Lung (tissue), 12 donors: Measurements from ENCODE around the gene SEMA6B. TPM values are rescaled to one million over a fixed set of nuclear protein-coding genes. Genes with fewer than 3 reads are reported as not detected.

Experiments used
- ATAC-seq: fragments of 200-7000 bp; cut with Tn5 transposase; one replicate; pipeline ENCODE4 v1.9.1; 2020; ENCODE audit warnings: moderate number of reproducible peaks; ENCODE audit not compliant: insufficient read depth, low FRiP score
- DNase-seq, 3 donors: peaks; one replicate each; pipeline ENCODE4 v3.0.0-alpha.2; 2013 to 2017
- H3K27ac ChIP-seq, 2 donors: one replicate each; pipeline ENCODE4 v1.5.1; 2013; ENCODE audit warnings: mild to moderate bottlenecking in 2 of 2, moderate library complexity in 2 of 2, control low read depth in 1 of 2, inconsistent platforms in 1 of 2, low read depth in 1 of 2, low read length in 1 of 2
- H3K27me3 ChIP-seq, 3 donors: one replicate each; pipeline ENCODE4 v1.5.1; 2013; ENCODE audit warnings: low read length in 2 of 3; ENCODE audit not compliant: control insufficient read depth in 3 of 3, insufficient read depth in 3 of 3
- H3K36me3 ChIP-seq, 4 donors: one replicate each; pipeline ENCODE4 v1.5.1; 2013; ENCODE audit warnings: low read length in 4 of 4, mild to moderate bottlenecking in 1 of 4, moderate library complexity in 1 of 4; ENCODE audit not compliant: control insufficient read depth in 4 of 4, insufficient read depth in 4 of 4
- H3K4me1 ChIP-seq, 5 donors: one replicate each; pipeline ENCODE4 v1.5.1; 2013; ENCODE audit warnings: low read length in 5 of 5, mild to moderate bottlenecking in 2 of 5, moderate library complexity in 1 of 5; ENCODE audit not compliant: control insufficient read depth in 5 of 5, insufficient read depth in 5 of 5
- H3K4me3 ChIP-seq: one replicate; pipeline ENCODE4 v1.5.1; 2013; ENCODE audit warnings: mild to moderate bottlenecking, control low read depth, moderate library complexity
- H3K9ac ChIP-seq, 2 donors: one replicate each; pipeline ENCODE4 v1.5.1; 2013; ENCODE audit warnings: low read length in 2 of 2, control low read depth in 1 of 2; ENCODE audit not compliant: insufficient read depth in 1 of 2
- H3K9me3 ChIP-seq, 4 donors: one replicate each; pipeline ENCODE4 v1.5.1; 2013; ENCODE audit warnings: low read length in 3 of 4, mild to moderate bottlenecking in 1 of 4, moderate library complexity in 1 of 4; ENCODE audit not compliant: control insufficient read depth in 4 of 4, insufficient read depth in 3 of 4
- WGBS, 2 donors: extraction: QIAGEN DNeasy Blood & Tissue Kit; methylation state at CpG; one replicate each; pipeline ENCODE4 v1.1.7; 2013; 5-methylcytosine and 5-hydroxymethylcytosine counted together
- polyA plus RNA-seq, 2 donors: library from polyadenylated mRNA; stranded (reverse); fragments of 200-250 nt; gene quantifications; one replicate each; pipeline ENCODE4 v1.2.1, GENCODE V29; 2013
- total RNA-seq, 2 donors: library from RNA; depleted of rRNA in 1 of 2; stranded (reverse); fragments of >200 nt in 1 of 2; gene quantifications; one replicate each; pipeline ENCODE4 v1.2.1, GENCODE V29; 2014 to 2021
- TF ChIP-seq, protein P1 (sequence below): IDR thresholded peaks from 2 replicates; pipeline ENCODE4 v1.5.1; 2012; ENCODE audit warnings: mild to moderate bottlenecking; ENCODE audit errors: control extremely low read depth, extremely low read depth
- donor health status: control.
- donor health status: control.
- donor health status: Bipolar disorder and iron deficiency.
- donor health status: healthy.
- donor health status: DM: yes; HTN: yes; CAD: no.

The SEMA6B gene
- total and polyA plus RNA-seq, 4 donors: 3.2 to 38.5 (median 20.1) TPM

DNA sequence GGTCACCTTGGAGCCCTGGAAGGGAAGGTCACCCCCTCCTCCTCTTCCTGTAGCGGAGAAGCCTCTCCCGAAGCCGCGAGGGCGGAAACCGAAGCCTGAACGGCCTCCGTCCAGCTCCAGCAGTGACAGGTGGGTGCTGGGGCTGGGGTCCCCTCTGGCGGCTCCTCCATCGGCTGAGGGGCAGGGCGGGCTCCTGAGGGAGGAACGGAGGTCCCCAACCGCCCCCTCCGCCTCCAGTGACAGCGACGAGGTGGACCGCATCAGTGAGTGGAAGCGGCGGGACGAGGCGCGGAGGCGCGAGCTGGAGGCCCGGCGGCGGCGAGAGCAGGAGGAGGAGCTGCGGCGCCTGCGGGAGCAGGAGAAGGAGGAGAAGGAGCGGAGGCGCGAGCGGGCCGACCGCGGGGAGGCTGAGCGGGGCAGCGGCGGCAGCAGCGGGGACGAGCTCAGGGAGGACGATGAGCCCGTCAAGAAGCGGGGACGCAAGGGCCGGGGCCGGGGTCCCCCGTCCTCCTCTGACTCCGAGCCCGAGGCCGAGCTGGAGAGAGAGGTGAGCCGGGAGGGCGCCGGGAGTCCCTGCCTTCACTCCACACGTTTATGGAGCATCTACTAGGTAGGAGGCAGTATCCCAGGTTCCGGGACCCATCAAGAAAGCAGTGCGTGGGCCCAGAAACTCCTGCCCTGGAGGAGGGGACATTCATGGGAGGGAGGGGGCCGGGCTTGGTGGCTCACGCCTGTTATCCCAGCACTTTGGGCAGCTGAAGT lies 65.4 kb downstream of the SEMA6B start:
- no peak overlapping the region for H3K9ac ChIP-seq
- ATAC-seq (no peak), DNase-seq (no peak)
- no peak overlapping the region for H3K4me3 ChIP-seq
- H3K9me3 ChIP-seq: peaks cover 0 to 5% (median 0%) of the 10 kb centered on the region in 4 donors
- H3K27me3 ChIP-seq: no peaks in the 10 kb centered on the region
- TF ChIP-seq, protein P1, sequence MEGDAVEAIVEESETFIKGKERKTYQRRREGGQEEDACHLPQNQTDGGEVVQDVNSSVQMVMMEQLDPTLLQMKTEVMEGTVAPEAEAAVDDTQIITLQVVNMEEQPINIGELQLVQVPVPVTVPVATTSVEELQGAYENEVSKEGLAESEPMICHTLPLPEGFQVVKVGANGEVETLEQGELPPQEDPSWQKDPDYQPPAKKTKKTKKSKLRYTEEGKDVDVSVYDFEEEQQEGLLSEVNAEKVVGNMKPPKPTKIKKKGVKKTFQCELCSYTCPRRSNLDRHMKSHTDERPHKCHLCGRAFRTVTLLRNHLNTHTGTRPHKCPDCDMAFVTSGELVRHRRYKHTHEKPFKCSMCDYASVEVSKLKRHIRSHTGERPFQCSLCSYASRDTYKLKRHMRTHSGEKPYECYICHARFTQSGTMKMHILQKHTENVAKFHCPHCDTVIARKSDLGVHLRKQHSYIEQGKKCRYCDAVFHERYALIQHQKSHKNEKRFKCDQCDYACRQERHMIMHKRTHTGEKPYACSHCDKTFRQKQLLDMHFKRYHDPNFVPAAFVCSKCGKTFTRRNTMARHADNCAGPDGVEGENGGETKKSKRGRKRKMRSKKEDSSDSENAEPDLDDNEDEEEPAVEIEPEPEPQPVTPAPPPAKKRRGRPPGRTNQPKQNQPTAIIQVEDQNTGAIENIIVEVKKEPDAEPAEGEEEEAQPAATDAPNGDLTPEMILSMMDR: no peak
- WGBS, 2 donors: 96 to 97% methylated on average over 58 to 61 of the region's 61 CpGs
- no peaks in the 10 kb centered on the region for H3K4me1 ChIP-seq
- H3K36me3 ChIP-seq: peaks cover 6 to 73% (median 25%) of the 10 kb centered on the region in 4 donors
- H3K27ac ChIP-seq: no peak overlapping the region

DNA sequence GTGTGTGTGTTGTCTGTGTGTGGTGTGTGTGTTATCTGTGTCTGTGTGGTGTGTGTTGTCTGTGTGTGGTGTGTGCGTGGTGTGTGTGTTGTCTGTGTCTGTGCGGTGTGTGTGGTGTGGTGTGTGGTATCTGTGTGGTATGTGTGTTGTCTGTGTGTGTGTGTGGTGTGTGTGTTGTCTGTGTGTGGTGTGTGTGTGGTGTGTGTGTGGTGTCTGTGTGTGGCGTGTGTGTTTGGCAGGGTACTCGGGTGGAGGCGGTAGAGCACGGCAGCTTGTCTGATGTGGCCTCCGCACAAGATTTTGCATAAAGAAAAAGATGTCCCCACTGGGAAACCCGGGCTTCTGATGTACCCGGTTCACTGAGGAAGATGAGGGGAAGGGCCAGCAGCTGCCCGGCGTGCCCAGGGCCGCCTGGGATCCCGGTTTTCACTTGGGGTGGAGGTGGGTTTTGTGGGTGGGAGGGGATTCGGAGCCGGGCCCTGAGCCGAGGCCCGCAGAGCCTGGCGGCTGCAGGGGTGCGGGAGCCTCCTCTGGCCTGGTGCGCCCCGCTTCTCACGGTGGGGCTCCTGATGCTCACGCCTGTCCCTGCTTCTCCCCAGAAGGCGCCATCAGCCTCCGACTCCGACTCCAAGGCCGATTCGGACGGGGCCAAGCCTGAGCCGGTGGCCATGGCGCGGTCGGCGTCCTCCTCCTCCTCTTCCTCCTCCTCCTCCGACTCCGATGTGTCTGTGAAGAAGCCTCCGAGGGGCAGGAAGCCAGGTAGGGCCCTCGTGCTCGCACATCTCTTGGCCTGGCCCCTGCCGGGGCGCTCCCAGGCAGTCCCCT lies 66.2 kb downstream of the SEMA6B start:
- H3K9ac ChIP-seq: no peak overlapping the region
- no peaks in the 10 kb centered on the region for H3K27me3 ChIP-seq
- H3K4me1 ChIP-seq: no peaks in the 10 kb centered on the region
- WGBS, 2 donors: 96 to 97% methylated on average over 32 to 41 of the region's 41 CpGs
- H3K27ac ChIP-seq: no peak overlapping the region
- TF ChIP-seq, protein P1: no peak
- no peak for ATAC-seq
- no peak overlapping the region for H3K4me3 ChIP-seq
- peaks cover 0 to 6% (median 0%) of the 10 kb centered on the region in 4 donors for H3K9me3 ChIP-seq
- no peak for DNase-seq
- peaks cover 6 to 71% (median 25%) of the 10 kb centered on the region in 4 donors for H3K36me3 ChIP-seq

Other genes starting within 250 kb of the SEMA6B start
- gene STAP2, start 220.9 kb downstream of the SEMA6B start, total RNA-seq: 10 to 100 TPM; 24.4 to 30.0 TPM
- gene STAP2, start 220.9 kb downstream of the SEMA6B start, polyA plus RNA-seq: 10 to 100 TPM; 24.6 to 32.6 TPM
- gene MPND, start 216.1 kb downstream of the SEMA6B start, total RNA-seq: 10 to 100 TPM in 1 of 2 donors, 1 to 10 TPM in 1; 9.1 to 30.5 TPM
- gene MPND, start 216.1 kb downstream of the SEMA6B start, polyA plus RNA-seq: 10 to 100 TPM; 18.7 to 32.3 TPM
- gene SH3GL1, start 159.1 kb downstream of the SEMA6B start, total RNA-seq: 10 to 100 TPM; 30.6 to 68.6 TPM
- gene SH3GL1, start 159.1 kb downstream of the SEMA6B start, polyA plus RNA-seq: 10 to 100 TPM; 53.1 to 65.4 TPM
- gene CHAF1A, start 157.0 kb downstream of the SEMA6B start, total RNA-seq: 10 to 100 TPM in 1 of 2 donors, 1 to 10 TPM in 1; 10.0 to 16.7 TPM
- 1 to 10 TPM; 6.8 to 7.4 TPM for gene CHAF1A, start 157.0 kb downstream of the SEMA6B start, polyA plus RNA-seq
- gene UBXN6, start 101.9 kb downstream of the SEMA6B start, total RNA-seq: 100 to 1,000 TPM in 1 of 2 donors, 10 to 100 TPM in 1; 74.4 to 113 TPM
- gene UBXN6, start 101.9 kb downstream of the SEMA6B start, polyA plus RNA-seq: 100 to 1,000 TPM in 1 of 2 donors, 10 to 100 TPM in 1; 83.6 to 128 TPM
- 10 to 100 TPM; 36.5 to 36.9 TPM for gene HDGFL2, start 87.4 kb downstream of the SEMA6B start, total RNA-seq
- gene HDGFL2, start 87.4 kb downstream of the SEMA6B start, polyA plus RNA-seq: 10 to 100 TPM; 40.6 to 47.0 TPM
- 1 to 10 TPM in 1 of 2 donors, under 1 TPM in 1; 0.85 to 5.0 TPM for gene PLIN4, start 41.2 kb downstream of the SEMA6B start, total RNA-seq
- 1 to 10 TPM; 3.7 to 3.9 TPM for gene PLIN4, start 41.2 kb downstream of the SEMA6B start, polyA plus RNA-seq
- 10 to 100 TPM in 1 of 2 donors, 1 to 10 TPM in 1; 7.5 to 37.3 TPM for gene PLIN5, start 24.5 kb downstream of the SEMA6B start, total RNA-seq
- gene PLIN5, start 24.5 kb downstream of the SEMA6B start, polyA plus RNA-seq: 10 to 100 TPM; 15.5 to 33.5 TPM
- gene LRG1, start 19.6 kb downstream of the SEMA6B start, total RNA-seq: 10 to 100 TPM; 14.4 to 15.7 TPM
- gene LRG1, start 19.6 kb downstream of the SEMA6B start, polyA plus RNA-seq: 10 to 100 TPM; 15.4 to 56.7 TPM
- gene TNFAIP8L1, start 79.8 kb upstream of the SEMA6B start, total RNA-seq: 10 to 100 TPM; 18.5 to 22.0 TPM
- gene TNFAIP8L1, start 79.8 kb upstream of the SEMA6B start, polyA plus RNA-seq: 10 to 100 TPM; 12.1 to 12.9 TPM
- gene MYDGF, start 110.7 kb upstream of the SEMA6B start, total RNA-seq: 100 to 1,000 TPM in 1 of 2 donors, 10 to 100 TPM in 1; 70.4 to 157 TPM
- 100 to 1,000 TPM; 127 to 280 TPM for gene MYDGF, start 110.7 kb upstream of the SEMA6B start, polyA plus RNA-seq
- 10 to 100 TPM; 33.2 to 95.5 TPM for gene DPP9, start 164.2 kb upstream of the SEMA6B start, total RNA-seq
- 10 to 100 TPM; 42.3 to 45.5 TPM for gene DPP9, start 164.2 kb upstream of the SEMA6B start, polyA plus RNA-seq
- gene FEM1A, start 232.1 kb upstream of the SEMA6B start, total RNA-seq: 10 to 100 TPM in 1 of 2 donors, 1 to 10 TPM in 1; 9.8 to 14.6 TPM
- 1 to 10 TPM; 5.6 to 7.3 TPM for gene FEM1A, start 232.1 kb upstream of the SEMA6B start, polyA plus RNA-seq